RWPE1 (cell line): ENCODE measurements around the gene POU2F2.
A peak's percentile ranks its signal among the peaks of the same experiment; 100 is the strongest.
"Not testable (repeated sequence)": the region's sequence is repeated elsewhere in the genome, so short reads cannot be mapped to it uniquely, and the experiment has no call there.

ENCODE experiments used
- CTCF ChIA-PET: fragments of 350-600 bp; sonication (Branson Sonifier 250); formaldehyde crosslinking; extraction: SDS; loops from one replicate; lab custom pipeline; 2021; lab: Yijun Ruan, JAX
- POLR2A ChIA-PET: fragments of 400-600 bp; formaldehyde crosslinking; extraction: SDS; loops from one replicate; lab custom pipeline; 2020; ENCODE audit warnings: antibody characterized with exemption; ENCODE audit not compliant: low non-redundant PET; lab: Yijun Ruan, JAX
- DNase-seq: peaks from one replicate; pipeline ENCODE4 v3.0.0; 2012; ENCODE audit warnings: low spot score
- H3K27ac ChIP-seq: fragments of 450-650 bp; 2 replicates; pipeline ENCODE4 v1.5.1; 2017
- CTCF ChIP-seq: fragments of 450-650 bp; conservative IDR thresholded peaks from 2 replicates; pipeline ENCODE4 v1.5.1; 2017; ENCODE audit warnings: low read depth, mild to moderate bottlenecking

The POU2F2 gene

GRCh38 chr19:42052241-42052863 is 79.9 kb downstream of the POU2F2 start:
- no peak for DNase-seq
- ChIA-PET CTCF (interaction anchor here (0.8 kb wide), 2 partner anchors 13 to 17 kb away, joined by 3 to 4 read pairs; no protein-coding TSS in a partner anchor), POLR2A (interaction anchor here (1.2 kb wide), 1 partner anchor 33 kb away, joined by 5 read pairs; no protein-coding TSS in a partner anchor)
- H3K27ac ChIP-seq = peak overlapping the region; percentile 74
- TF ChIP-seq CTCF = no peak

- no peak for TF ChIP-seq CTCF
- peak overlapping the region; percentile 74 for H3K27ac ChIP-seq
- ChIA-PET CTCF (interaction anchor here (0.6 to 0.8 kb wide), 3 partner anchors 7 to 17 kb away, joined by 3 to 4 read pairs (median 3); no protein-coding TSS in a partner anchor), POLR2A (interaction anchor here (1.2 kb wide), 1 partner anchor 33 kb away, joined by 5 read pairs; no protein-coding TSS in a partner anchor)
- peak; percentile 88 for DNase-seq
These were observed 80.8 kb downstream of the POU2F2 start for GRCh38 chr19:42051166-42052115.

GRCh38 chr19:42048992-42049391 is 83.3 kb downstream of the POU2F2 start:
- DNase-seq = peak; percentile 25
- ChIA-PET CTCF (interaction anchor here (0.6 kb wide), 1 partner anchor 918 kb away, joined by 4 read pairs; no protein-coding TSS in a partner anchor), POLR2A (no interaction called here)
- TF ChIP-seq CTCF = no peak
- H3K27ac ChIP-seq = no peak overlapping the region

GRCh38 chr19:42045575-42045974 is 86.7 kb downstream of the POU2F2 start:
- CTCF ChIA-PET = interaction anchor here (2.6 kb wide), 1 partner anchor 11 kb away, joined by 10 read pairs; no protein-coding TSS in a partner anchor
- POLR2A ChIA-PET = no interaction called here
- no peak for DNase-seq
- no peak for TF ChIP-seq CTCF
- H3K27ac ChIP-seq = no peak overlapping the region

- no peak for TF ChIP-seq CTCF
- CTCF ChIA-PET = interaction anchor here (1.0 kb wide), 1 partner anchor 9 kb away, joined by 3 read pairs; no protein-coding TSS in a partner anchor
- H3K27ac ChIP-seq = no peak overlapping the region
- POLR2A ChIA-PET = no interaction called here
- no peak for DNase-seq
These were observed 89.6 kb downstream of the POU2F2 start for GRCh38 chr19:42042455-42043170.

GRCh38 chr19:42040491-42040890 is 91.8 kb downstream of the POU2F2 start:
- POLR2A ChIA-PET, CTCF ChIA-PET, DNase-seq, H3K27ac ChIP-seq: not testable (repeated sequence)
